Brain microvascular endothelial cell (primary cell): ENCODE measurements around the gene CFAP53.
A peak's percentile ranks its signal among the peaks of the same experiment; 100 is the strongest.
"Not testable (repeated sequence)": the region's sequence is repeated elsewhere in the genome, so short reads cannot be mapped to it uniquely, and the experiment has no call there.

ENCODE experiments used
- DNase-seq: peaks from one replicate; pipeline ENCODE4 v3.0.0-alpha.2; 2020
- H3K27ac ChIP-seq: fragments of 250-450 bp; sonication (Bioruptor Pico); 2 replicates; pipeline ENCODE4 v1.5.1; 2020; ENCODE audit warnings: mild to moderate bottlenecking, moderate library complexity
- H3K27me3 ChIP-seq: fragments of 250-450 bp; sonication (Bioruptor Pico); replicated peaks from 2 replicates; pipeline ENCODE4 v1.5.1; 2020; ENCODE audit warnings: mild to moderate bottlenecking
- H3K36me3 ChIP-seq: fragments of 250-450 bp; sonication (Bioruptor Pico); replicated peaks from 2 replicates; pipeline ENCODE4 v1.5.1; 2020; ENCODE audit warnings: mild to moderate bottlenecking
- H3K4me3 ChIP-seq: 2 replicates; pipeline ENCODE4 v1.5.1; 2011; ENCODE audit warnings: low read depth, mild to moderate bottlenecking, control low read depth, low read length, moderate library complexity
- in situ Hi-C: cut with HindIII; loops from 2 replicates; pipeline ENCODE4 v1.10.0; 2017; ENCODE audit warnings: low sequenced_read_pairs, low pct_ligation_motif_present
- TF ChIP-seq, protein P1 (sequence below): IDR thresholded peaks from 2 replicates; pipeline ENCODE4 v1.5.1; 2011; ENCODE audit warnings: low read depth, mild to moderate bottlenecking, moderate library complexity, low read length, control low read depth, inconsistent platforms; ENCODE audit errors: missing control alignments

CFAP53 gene

DNA sequence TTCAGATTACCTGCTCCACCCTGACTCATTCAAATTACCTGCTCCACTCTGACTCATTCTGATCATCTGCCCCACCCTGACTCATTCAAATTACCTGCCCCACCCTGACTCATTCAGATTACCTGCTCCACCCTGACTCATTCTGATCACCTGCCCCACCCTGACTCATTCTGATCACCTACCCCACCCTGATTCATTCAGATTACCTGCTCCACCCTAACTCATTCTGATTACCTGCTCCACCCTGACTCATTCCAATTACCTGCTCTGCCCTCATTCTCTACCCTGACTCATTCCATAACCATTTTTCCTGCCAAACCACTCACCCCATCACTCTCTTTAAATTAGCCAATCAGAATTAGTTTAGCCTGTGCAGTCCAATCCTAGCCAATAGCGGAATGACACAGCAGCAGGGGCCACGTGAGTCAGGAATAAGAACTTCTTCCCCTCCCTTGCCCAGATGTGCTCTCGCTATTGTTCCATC lies 26.2 kb downstream of the CFAP53 start:
- Histone ChIP-seq H3K27me3 (no peaks in the 10 kb centered on the region), H3K36me3 (no peaks in the 10 kb centered on the region), H3K27ac (no peak overlapping the region), H3K4me3 (no peak overlapping the region)
- in situ Hi-C loops = no loop called here
- no peak for DNase-seq
- TF ChIP-seq, protein P1, sequence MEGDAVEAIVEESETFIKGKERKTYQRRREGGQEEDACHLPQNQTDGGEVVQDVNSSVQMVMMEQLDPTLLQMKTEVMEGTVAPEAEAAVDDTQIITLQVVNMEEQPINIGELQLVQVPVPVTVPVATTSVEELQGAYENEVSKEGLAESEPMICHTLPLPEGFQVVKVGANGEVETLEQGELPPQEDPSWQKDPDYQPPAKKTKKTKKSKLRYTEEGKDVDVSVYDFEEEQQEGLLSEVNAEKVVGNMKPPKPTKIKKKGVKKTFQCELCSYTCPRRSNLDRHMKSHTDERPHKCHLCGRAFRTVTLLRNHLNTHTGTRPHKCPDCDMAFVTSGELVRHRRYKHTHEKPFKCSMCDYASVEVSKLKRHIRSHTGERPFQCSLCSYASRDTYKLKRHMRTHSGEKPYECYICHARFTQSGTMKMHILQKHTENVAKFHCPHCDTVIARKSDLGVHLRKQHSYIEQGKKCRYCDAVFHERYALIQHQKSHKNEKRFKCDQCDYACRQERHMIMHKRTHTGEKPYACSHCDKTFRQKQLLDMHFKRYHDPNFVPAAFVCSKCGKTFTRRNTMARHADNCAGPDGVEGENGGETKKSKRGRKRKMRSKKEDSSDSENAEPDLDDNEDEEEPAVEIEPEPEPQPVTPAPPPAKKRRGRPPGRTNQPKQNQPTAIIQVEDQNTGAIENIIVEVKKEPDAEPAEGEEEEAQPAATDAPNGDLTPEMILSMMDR = no peak

DNA sequence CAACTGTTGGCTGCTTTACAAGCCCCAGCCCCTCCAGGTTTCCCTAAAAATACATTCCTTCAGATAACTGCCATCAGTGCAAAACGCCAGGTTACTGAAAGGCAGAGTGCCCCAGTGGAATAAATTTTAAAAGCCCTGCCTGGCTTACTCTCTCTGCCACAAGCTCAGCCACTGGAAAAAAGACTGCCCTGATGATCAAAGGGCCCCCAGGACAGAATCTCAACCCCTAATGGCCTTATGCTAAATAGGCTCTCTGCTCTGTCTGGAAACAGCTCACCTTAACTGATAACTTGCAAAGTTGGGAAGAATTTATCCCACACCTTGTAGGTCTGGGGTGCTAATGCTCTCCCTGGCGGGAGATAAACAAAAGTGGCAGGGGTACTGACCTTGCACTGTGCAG lies 33.9 kb downstream of the CFAP53 start:
- no peak for DNase-seq
- TF ChIP-seq, protein P1 = no peak
- H3K27ac ChIP-seq = no peak overlapping the region

DNA sequence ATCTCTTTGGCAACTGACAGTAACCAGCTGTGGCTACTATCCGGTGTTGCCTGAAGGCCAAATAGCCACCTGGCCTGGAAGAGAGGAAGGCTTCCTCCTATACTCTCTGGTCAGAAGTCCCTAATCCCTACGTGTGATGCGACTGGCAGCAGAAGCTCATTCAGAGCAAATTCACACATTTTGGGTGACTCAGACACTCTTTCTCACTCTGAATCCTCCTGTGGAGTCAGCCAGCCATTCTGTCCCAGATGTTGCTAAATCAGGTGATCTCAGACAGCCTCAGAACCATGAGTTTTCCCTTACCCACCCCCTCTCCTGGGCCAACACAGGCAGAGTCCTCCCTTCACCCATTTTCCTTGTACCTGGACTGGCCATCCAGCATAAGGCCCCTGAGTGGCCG lies 34.7 kb downstream of the CFAP53 start:
- no peaks in the 10 kb centered on the region for H3K27me3 ChIP-seq
- H3K36me3 ChIP-seq = no peaks in the 10 kb centered on the region
- H3K27ac ChIP-seq = no peak overlapping the region
- DNase-seq = no peak
- in situ Hi-C loops = no loop called here
- no peak overlapping the region for H3K4me3 ChIP-seq
- TF ChIP-seq, protein P1 = no peak

More for the DNA sequence above, 33.9 kb downstream of the CFAP53 start:
- no peaks in the 10 kb centered on the region for H3K27me3 ChIP-seq
- H3K36me3 ChIP-seq = no peaks in the 10 kb centered on the region
- in situ Hi-C loops = no loop called here
- no peak overlapping the region for H3K4me3 ChIP-seq

DNA sequence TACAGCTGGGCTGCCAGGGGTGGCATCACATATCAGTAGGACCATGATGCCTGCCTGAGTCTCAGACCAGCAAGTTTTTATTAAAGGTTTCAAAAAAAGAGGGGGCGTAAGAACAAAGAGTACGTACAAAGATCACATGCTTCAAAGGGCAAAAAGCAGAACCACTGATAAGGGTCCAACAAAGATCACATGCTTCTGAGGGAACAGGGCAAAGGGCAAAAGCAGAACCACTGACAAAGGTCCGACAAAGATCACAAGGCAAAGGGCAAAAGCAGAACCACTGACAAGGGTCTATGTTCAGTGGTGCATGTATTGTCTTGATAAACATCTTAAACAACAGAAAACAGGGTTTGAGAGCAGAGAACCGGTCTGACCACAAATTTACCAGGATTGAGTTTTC lies 46.0 kb downstream of the CFAP53 start:
- H3K27me3 ChIP-seq, in situ Hi-C loops, DNase-seq, H3K36me3 ChIP-seq, H3K4me3 ChIP-seq, H3K27ac ChIP-seq: not testable (repeated sequence)

DNA sequence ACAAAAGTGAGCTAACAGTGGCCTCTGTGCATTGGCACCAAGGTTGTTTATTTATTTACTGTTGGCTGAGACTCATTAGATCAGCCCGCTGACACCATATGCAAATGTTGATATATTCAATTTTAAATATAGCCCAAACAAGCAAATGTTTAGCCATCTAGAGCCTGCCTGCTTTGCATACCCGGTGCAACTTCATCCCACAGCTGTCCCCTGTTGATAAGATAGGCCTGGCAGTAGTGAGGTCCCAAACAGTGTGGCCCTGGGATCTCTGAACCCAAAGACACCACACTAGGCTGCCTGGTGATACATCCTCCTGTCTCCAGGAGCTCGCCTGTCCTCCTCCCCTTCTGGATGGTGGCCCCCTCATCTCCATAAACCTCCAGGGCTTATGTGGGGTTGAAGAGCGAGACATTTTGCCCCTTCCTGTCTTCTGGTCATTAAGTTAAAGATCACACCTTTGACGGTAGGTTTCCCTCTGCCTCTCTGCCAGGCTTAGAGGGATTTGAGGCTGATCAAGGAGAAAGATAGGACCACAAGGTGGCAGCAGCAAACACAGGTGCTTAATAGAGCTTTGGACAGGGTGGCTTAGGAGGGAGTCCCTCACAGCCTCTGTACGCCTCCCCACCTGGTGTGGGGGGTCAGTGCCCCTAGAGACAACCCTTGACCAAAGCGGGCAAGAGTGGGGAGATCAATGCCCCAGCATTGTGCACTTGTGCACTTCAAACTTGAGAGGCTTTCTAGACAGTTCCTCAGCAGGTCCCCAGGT lies 47.7 kb downstream of the CFAP53 start:
- in situ Hi-C loops = no loop called here
- DNase-seq = peak; percentile 2
- no peak overlapping the region for H3K4me3 ChIP-seq
- TF ChIP-seq, protein P1 = peak; percentile 36
- no peak overlapping the region for H3K27ac ChIP-seq
- H3K36me3 ChIP-seq = no peaks in the 10 kb centered on the region
- H3K27me3 ChIP-seq = no peaks in the 10 kb centered on the region

DNA sequence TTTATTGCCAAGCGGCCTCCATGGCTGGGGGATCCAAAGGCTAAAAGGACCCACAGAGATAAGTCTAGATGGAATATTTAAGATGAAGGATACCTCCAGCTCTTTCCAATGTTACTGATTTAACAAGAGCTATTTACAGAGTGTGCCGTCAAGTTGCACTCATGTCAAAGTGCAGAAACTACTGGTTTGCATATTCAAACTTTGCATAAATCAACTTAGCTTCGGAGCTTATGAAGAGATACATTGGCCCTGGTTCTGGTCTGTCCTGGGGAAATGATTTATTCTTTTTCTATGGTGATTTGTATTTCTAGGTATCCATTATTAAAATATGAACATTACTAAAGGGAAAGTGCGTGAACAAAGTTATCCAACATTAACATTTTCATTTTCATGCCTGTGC lies 57.0 kb downstream of the CFAP53 start:
- Histone ChIP-seq H3K4me3 (no peak overlapping the region), H3K27ac (no peak overlapping the region), H3K36me3 (no peaks in the 10 kb centered on the region), H3K27me3 (no peaks in the 10 kb centered on the region)
- in situ Hi-C loops = no loop called here
- TF ChIP-seq, protein P1 = no peak
- no peak for DNase-seq
